GM19023 (cell line): ENCODE data around the gene SKI.
"Not testable (repeated sequence)": the region's sequence is repeated elsewhere in the genome, so short reads cannot be mapped to it uniquely, and the experiment has no call there.

ENCODE experiments used
- ATAC-seq: cut with Tn5 transposase; IDR thresholded peaks from one replicate; pipeline ENCODE4 v1.9.1; 2021; ENCODE audit warnings: mild to moderate bottlenecking, moderate library complexity; ENCODE audit not compliant: unreplicated experiment

The SKI gene

DNA sequence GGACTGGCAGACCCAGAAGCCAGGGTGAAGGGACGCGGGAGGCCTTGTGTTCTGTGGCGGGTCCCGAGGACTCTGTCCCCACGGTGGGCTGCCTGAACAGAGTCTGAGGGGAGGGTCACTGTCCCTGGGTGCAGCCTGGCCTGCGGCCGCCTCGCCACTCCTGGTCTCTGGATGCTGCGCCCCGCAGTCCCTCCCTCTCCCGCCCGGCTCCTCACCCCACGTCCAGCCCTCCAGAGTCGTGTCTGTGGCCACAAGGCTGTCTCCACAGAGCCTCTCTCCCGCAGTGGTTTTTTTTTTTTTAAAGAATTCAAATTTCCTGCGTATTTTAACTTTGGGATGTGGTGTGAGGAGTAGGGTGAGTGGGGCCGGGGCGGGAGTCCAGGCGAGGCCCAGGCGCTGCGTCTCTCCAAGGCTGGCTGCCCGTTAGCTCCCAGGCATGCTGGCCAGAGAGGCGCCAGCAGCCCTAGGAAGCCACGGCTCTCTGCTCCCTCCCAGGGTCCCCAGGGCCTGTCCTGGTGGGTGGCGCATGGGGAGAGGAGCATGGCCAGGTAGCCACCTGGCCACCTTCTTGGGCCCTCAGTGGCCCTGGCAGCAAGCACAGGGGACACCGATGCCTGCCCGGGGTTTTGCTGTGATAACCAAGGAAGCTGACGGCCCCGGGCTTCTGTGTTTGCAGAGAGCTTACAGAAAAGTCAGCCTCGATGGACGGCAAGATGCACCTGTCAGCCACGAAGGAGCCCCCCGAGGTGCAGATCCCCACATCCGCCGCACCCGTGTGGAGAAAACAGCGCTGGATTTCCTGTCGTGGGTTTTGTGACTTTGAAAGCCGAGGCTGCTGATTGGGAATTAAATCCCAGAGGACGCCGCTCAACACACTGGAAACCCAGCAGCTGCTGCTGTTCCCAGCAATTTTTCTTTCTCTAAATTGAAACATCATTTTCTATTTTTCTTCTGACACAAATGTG lies 90.5 kb downstream of the SKI start:
- ATAC-seq, result no peak

DNA sequence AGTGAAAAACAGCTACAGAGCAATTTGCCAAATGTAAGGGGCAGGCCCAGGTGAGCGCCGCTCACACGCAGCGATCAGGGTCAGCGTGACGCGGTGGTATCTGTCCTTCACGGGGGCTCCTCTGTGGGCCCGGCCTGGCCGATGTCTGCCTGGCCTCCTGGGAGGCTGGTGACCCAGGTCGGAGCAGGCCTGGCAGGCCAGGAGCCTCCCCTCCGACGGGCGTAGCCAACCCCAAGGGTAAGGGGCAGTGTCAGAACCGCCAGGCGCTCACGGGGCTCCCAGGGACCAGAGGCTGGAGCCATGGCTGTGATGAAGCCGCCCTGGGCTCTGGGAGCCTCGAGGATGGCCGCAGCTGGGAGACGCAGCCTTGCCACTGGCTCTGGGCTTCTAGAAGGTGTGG lies 91.2 kb downstream of the SKI start:
- ATAC-seq, result no peak

- ATAC-seq, result no peak
Observed at GRCh38 chr1:2320006-2320405, 91.9 kb downstream of the SKI start.

GRCh38 chr1:2320760-2321667 lies 92.9 kb downstream of the SKI start:
- no peak for ATAC-seq

DNA sequence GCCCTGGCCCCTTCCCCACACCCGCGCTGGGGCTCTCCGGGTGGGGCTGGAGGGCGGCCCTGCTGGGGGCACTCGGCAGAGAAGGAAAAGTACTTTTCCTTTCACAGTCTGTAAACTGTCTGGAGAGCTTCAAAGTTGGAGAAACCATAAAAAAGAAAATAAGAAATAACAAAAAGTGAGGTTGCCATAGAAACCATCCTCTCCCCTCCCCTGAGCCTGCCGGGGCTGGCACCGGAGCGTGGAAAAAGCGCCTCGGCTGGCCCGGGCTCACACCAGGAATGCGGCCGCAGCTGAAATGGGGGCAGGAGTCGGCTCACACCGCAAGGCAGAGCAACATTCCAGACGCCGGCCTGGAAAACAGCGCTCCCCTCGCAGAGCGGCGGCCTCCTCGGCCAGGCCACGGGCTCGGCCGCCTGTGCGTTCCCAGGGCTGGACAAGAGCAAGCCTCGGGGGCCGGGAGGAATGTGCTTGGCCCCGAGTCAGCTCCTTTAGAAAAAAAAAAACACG lies 94.0 kb downstream of the SKI start:
- ATAC-seq, result no peak

DNA sequence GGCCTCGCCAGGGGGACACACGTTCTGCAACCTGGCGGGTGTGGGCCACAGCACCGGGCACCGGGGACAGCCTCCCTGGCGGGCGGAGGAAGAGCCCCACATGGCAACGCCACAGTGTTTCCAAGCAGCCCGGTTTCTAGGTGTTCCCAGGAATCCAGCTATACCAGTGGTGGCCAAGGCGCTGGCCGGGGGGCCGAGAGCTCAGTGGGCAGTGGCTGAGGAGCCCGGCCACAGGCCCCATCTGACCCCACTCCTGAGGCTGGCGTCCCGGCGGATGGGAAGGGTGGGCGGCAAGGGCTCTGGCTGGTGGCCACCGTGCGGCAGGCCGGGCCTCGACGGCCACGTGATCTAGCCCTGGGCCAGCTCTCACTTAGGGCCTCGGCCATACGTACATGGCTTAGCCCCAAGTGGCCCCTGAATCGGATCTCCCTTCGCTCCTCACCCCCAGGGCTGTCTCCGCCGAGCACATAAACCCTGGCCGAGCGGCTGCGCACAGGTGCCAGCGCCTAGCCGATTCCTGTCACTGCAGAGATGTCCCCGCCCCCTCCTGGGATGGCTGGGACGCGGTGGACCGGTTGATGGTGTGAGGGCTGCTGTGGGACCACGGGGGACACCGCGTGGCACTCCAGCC lies 94.6 kb downstream of the SKI start:
- no peak for ATAC-seq

DNA sequence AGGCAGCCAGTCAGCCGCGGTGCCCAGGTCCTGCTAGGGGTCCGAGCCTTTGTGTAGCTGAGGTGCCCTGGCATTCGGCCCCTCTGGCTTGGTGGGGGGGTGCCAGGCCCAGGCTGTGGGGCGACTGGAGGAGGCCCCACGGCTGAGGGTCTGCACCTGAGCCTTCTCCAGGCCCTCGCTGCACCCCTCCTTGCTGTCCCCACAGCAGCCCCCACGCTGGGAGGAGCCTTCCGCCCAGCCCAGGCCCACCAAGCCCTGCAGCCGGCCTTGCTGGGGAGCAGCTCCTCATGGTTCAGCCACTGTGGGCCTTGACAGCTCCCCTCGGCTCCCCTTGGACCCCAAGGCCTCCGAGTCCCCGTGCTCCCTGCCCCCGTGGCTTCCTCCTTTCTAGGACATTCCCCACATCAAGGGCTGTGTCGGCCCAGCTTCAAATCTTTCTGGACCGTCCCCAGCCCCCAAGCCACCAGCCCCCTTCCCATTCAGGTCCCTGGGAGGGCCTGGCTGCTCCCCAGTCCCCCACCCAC lies 95.4 kb downstream of the SKI start:
- no peak for ATAC-seq

DNA sequence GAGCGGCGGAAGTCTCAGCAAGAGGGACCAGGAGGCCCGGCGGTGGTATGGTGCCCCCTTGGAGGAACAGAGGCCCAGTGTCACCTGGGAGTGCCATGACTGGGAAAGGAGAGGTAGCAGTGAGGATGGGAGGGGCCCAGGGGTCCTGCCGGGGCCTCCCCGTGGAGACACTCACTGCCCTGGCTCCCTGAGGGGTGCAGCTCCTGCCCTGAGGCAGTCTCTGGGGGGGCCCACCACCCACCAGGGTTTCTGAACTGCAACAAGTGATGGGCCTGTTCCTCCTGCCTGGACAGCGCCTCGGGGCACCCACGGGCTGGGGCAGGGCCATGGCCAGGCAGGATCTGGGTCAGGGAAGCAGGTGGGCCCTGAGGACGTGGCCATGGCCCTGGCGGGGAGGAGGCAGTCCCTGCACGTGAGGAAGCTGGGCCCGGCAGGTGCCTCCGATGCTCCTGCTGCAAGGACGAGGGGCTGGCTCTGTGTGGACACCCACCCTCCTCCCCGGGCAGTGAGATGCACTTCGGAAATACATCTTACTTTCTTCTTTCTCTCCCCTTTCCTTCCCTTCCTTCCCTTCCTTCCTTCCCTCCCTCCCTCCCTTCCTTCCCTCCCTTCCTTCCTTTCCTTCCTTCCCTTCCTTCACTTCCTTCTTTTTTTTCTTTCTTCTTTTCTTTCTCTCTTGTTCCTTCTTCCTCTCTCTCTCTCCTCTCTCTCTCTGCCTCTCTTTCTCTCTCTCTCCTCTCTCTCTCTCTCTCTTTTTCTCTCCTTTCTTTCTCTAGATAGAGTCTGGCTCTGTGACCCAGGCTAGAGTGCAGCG lies 96.6 kb downstream of the SKI start:
- no peak for ATAC-seq

GRCh38 chr1:2326524-2326923 lies 98.4 kb downstream of the SKI start:
- ATAC-seq, result no peak

DNA sequence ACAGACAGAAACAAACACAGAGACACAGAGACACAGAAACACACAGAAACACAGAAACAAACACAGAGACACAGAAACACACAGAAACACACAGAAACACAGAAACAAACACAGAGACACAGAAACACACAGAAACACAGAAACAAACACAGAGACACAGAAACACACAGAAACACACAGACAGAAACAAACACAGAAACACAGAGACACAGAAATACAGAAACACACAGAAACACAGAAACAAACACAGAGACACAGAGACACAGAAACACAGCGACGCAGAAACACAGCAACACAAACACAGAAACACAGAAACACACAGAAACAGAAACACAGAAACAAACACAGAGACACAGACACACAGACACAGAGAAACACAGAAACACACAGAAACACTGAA lies 99.0 kb downstream of the SKI start:
- not testable (repeated sequence) for ATAC-seq

DNA sequence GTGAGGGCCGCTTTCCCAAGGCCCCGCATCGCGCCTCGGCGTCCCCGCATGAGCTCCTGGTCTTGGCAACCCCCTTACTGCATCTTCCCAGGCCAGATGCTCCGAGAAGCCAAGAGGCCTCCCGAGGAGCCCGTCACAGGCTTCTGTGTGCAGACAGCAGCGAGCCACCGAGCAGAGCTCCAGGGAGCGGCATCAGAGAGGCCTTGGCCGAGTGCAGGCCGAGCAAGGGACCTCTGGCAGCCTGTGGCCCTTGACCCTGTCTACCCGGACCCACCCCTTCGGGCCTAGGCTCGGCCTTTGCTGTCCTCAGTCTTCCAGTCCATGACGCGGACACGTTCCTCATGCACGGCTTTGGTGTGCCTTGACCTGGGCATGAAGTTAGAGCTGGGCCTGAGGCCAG lies 99.7 kb downstream of the SKI start:
- ATAC-seq, result no peak

DNA sequence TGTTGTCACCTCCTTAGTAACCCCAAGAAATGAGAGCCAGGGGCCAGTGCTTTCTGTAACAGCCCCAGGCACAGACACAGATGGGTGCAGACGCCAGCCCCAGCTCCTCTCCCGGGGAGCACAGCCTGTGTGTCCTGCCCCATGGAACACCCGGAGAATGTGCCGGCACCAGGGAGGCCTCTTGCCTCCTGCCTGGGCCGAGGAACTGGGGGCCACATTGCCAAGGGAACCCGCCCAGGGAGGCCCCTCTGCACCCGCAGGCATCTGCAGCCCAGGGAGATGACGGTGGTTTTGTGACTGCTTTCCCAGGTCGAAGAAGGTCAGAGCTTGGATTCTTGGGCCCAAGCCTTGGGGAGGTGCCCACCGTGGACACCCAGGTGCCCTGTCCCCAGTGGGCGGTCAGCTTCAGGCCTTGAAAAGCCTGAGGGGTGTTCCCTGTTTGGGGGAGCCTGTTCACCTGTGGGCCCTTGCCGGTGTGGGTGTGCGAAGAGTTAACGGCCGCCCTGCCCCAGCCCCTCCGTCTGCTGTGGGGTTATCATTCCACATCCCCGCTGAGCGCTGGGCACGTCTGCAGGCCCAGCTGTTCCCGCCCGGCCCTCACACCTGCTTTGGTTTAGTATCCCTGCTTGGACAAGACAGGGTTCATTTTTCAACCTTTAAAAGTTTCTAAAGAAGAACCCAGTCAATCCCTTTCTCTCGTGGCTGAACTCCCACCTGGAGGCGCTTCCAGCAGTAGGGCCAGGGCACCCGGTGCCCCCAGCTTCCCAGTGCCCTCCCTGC lies 100.7 kb downstream of the SKI start:
- no peak for ATAC-seq

DNA sequence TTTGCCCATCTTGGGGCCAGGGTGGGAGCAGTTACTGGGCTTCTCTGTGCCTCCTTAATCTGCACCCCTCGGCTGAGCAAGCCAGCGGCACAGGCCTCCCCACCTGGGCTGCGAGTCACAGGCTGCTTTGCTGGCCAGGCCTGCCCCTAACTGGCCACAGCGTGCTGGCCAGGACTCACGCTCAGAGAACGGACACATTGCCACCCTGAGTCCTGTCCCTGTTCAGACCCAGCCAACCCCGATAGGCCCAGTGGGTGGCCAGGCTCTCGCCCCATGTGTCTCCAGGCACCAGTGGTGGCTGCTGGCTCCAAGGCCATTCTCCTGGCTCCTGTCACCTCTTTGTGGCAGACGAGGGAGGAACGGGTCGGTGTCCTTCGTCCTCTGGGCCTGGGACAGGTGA lies 101.9 kb downstream of the SKI start:
- no peak for ATAC-seq

GRCh38 chr1:2330519-2331199 lies 102.5 kb downstream of the SKI start:
- no peak for ATAC-seq

GRCh38 chr1:2331200-2331544 lies 103.1 kb downstream of the SKI start:
- no peak for ATAC-seq

- ATAC-seq, result not testable (repeated sequence)
Observed at GRCh38 chr1:2331580-2331979, 103.5 kb downstream of the SKI start.

DNA sequence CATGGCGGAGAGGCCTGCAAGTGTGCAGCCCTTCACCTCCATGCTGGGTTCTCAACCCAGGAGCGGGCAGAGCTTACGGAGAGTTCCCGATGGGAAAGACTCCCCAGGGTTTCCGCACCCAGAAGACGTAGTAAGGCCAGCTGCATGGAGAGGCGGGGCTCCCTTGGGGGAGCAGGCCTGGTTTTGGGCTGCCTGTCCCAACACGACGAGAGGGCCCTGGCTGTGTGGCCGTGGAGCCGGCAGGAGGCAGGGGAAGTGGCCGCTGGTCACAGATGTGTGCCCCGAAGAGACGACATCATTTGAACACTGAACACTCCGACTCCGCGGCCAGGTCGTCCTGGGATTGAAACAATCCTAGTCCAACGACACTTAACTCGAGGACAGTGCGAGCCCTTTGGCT lies 106.2 kb downstream of the SKI start:
- ATAC-seq, result no peak

GRCh38 chr1:2334883-2335534 lies 106.9 kb downstream of the SKI start:
- ATAC-seq, result no peak
